8988T (cell line): ENCODE data around the gene UPK3B.
A peak's percentile ranks its signal among the peaks of the same experiment; 100 is the strongest.
"Not testable (repeated sequence)": the region's sequence is repeated elsewhere in the genome, so short reads cannot be mapped to it uniquely, and the experiment has no call there.

Experiments used
- DNase-seq: peaks from one replicate; pipeline ENCODE4 v3.0.0; 2011

The UPK3B gene

GRCh38 chr7:76514926-76515771, 4.8 kb downstream of the UPK3B start:
- DNase-seq, result no peak

- no peak for DNase-seq
Observed at GRCh38 chr7:76515999-76516443, 5.7 kb downstream of the UPK3B start.

GRCh38 chr7:76516932-76517331, 6.6 kb downstream of the UPK3B start:
- not testable (repeated sequence) for DNase-seq

- not testable (repeated sequence) for DNase-seq
Observed at GRCh38 chr7:76526183-76526582, 15.8 kb downstream of the UPK3B start.

GRCh38 chr7:76531643-76532042, 21.3 kb downstream of the UPK3B start:
- DNase-seq, result not testable (repeated sequence)

- DNase-seq, result not testable (repeated sequence)
Observed at GRCh38 chr7:76543197-76543596, 32.8 kb downstream of the UPK3B start, which contains the start of gene SPDYE16. TSS of gene SPDYE16 (minus strand) at chr7:76543297. CDS start at chr7:76541459, 1,838 bp downstream.

GRCh38 chr7:76549025-76549854, 38.9 kb downstream of the UPK3B start:
- DNase-seq, result peak; percentile 19

- not testable (repeated sequence) for DNase-seq
Observed at GRCh38 chr7:76549855-76550248, 39.5 kb downstream of the UPK3B start.

- DNase-seq, result not testable (repeated sequence)
Observed at GRCh38 chr7:76551992-76552391, 41.6 kb downstream of the UPK3B start.

- not testable (repeated sequence) for DNase-seq
Observed at GRCh38 chr7:76559685-76560084, 49.3 kb downstream of the UPK3B start.

- not testable (repeated sequence) for DNase-seq
Observed at GRCh38 chr7:76560157-76560556, 49.8 kb downstream of the UPK3B start.

- DNase-seq, result not testable (repeated sequence)
Observed at GRCh38 chr7:76561342-76561741, 51.0 kb downstream of the UPK3B start.

GRCh38 chr7:76565001-76565400, 54.6 kb downstream of the UPK3B start:
- DNase-seq, result not testable (repeated sequence)
